ENCODE results near the gene C2orf92. TPM values are rescaled to one million over a fixed set of nuclear protein-coding genes. Genes with fewer than 3 reads are reported as not detected.
"Not testable (repeated sequence)": the region's sequence is repeated elsewhere in the genome, so short reads cannot be mapped to it uniquely, and the experiment has no call there.

C2orf92 gene
- total RNA-seq, 2 donors from 2014 or later, result 12.0 to 51.2 TPM

GRCh38 chr2:97708608-97709007 lies 39.1 kb downstream of the C2orf92 start:
- Mint-ChIP-seq H3K9me3 (no peaks in the 10 kb centered on the region), H3K27me3 (no peaks in the 10 kb centered on the region), H3K4me1 (peaks cover 26% of the 10 kb centered on the region), H3K36me3 (ENCODE audit: low read depth) (peaks cover 4% of the 10 kb centered on the region), H3K27ac (no peak overlapping the region), H3K4me3 (no peak overlapping the region)
- no peak for ATAC-seq (replicated peaks)

DNA sequence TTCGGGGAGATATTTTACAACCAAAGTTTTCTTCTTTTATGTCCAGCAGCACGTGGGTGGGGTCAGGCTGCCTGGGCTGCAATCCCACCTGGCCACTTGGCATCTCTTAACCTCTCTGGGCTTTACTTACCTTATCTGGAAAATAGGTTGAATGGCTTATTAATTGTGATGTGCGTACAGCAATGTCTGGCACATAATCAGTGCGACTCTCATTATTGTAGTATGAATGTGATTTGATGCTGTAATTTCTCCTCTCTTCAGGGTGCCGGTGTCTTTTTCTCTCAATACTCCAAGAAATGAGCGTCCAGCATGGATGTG lies 41.8 kb downstream of the C2orf92 start:
- peak overlapping the region; percentile 100 for H3K4me3 Mint-ChIP-seq

GRCh38 chr2:97712175-97712574 lies 42.7 kb downstream of the C2orf92 start:
- peak overlapping the region; percentile 100 for H3K27ac Mint-ChIP-seq
- peaks cover 40% of the 10 kb centered on the region for H3K36me3 Mint-ChIP-seq (ENCODE audit: low read depth)
- ATAC-seq (replicated peaks); H3K27me3 Mint-ChIP-seq; H3K9me3 Mint-ChIP-seq: not testable (repeated sequence)
- peaks cover 49% of the 10 kb centered on the region for H3K4me1 Mint-ChIP-seq
- H3K4me3 Mint-ChIP-seq, result peak overlapping the region; percentile 100

More for the DNA sequence above, 41.8 kb downstream of the C2orf92 start:
- peaks cover 32% of the 10 kb centered on the region for H3K36me3 Mint-ChIP-seq (ENCODE audit: low read depth)
- no peaks in the 10 kb centered on the region for H3K9me3 Mint-ChIP-seq
- H3K27ac Mint-ChIP-seq, result peak overlapping the region; percentile 100
- peaks cover 41% of the 10 kb centered on the region for H3K4me1 Mint-ChIP-seq
- no peak for ATAC-seq (replicated peaks)
- H3K27me3 Mint-ChIP-seq, result no peaks in the 10 kb centered on the region

DNA sequence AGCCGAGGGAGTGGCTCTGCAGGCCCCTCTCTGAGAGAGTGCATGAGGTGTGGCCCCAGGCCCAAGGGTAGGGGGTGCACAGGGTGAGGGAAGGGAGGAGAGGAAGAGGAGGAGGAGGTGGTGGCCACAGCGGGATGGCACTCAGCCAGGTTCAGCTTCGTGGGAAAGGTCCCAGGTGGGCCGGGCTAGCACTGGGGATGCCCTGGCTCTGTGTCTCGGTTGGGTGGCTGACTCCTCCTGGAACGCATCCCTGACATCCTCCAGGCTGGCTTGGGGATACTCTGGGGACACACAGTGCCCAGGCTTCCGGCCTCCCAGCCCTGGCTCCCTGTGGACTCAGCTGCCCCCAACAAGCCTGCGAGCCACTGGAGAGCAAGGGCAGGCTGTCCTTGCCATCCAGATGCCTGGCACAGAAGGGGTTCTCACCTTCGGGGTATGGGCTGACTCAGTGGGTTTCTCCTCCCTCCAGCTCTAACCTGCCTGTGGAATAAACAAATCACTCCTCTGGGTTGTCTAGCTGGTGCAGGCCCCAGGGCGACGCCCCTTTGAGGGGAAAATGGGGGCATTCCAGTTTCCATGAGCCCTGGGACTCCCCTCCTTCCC lies 43.3 kb downstream of the C2orf92 start:
- Mint-ChIP-seq H3K36me3 (ENCODE audit: low read depth) (peaks cover 46% of the 10 kb centered on the region), H3K4me3 (peak overlapping the region; percentile 100), H3K9me3 (no peaks in the 10 kb centered on the region), H3K27me3 (no peaks in the 10 kb centered on the region), H3K27ac (peak overlapping the region; percentile 100), H3K4me1 (peaks cover 53% of the 10 kb centered on the region)
- peak; percentile 36 for ATAC-seq (replicated peaks)

DNA sequence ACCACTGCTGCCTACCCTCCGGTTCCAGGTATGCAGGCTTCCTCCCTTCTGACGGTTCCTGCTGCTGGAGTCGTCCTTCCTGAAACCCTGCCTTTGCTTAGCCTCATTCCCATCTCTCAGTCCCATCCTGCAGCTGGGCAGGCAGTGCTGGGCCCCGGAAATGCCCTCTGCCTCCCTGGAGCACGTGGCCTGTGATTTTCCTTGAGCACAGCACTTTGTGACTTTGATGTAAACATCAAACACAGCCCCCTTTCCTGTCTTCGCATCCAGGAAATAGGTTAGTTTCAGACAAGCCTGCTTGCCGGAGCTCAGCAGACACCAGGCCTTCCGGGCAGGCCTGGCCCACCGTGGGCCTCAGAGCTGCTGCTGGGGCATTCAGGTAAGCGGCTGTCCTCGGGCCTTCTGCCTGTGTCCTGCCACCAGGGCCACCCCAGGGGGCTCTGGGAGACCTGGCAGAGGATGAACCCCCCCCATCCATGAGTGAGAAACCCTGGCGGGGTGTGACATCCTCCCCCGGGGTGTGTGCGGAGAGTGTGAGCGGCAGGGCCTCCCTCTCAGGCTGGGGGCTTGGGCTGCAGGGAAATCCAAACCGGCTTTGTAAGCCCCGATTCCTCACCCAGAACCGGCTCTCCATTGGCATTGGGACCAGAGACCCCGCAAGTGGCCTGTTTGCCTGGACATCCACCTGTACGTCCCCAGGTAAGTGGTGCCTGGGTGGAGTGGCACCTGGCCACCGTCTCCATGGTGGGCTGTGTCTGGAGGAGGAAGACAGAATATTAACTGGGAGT lies 44.0 kb downstream of the C2orf92 start, which contains the start of gene ZAP70:
ZAP70 (plus strand) TSS at position 281 of the 788 bp plus-strand sequence. CDS start 10,461 bp downstream, outside the sequence.
- Mint-ChIP-seq H3K27ac (peak within 1 kb of the TSS; percentile 100), H3K27me3 (no peaks in the 10 kb centered on the region), H3K4me1 (peaks cover 58% of the 10 kb centered on the region), H3K36me3 (ENCODE audit: low read depth) (peaks cover 53% of the 10 kb centered on the region), H3K4me3 (peak within 1 kb of the TSS; percentile 100), H3K9me3 (no peaks in the 10 kb centered on the region)
- ATAC-seq (replicated peaks), result peak; percentile 49

GRCh38 chr2:97714084-97714949 lies 44.8 kb downstream of the C2orf92 start:
- Mint-ChIP-seq H3K4me3 (peak overlapping the region; percentile 100), H3K27me3 (no peaks in the 10 kb centered on the region), H3K4me1 (peaks cover 67% of the 10 kb centered on the region), H3K36me3 (ENCODE audit: low read depth) (peaks cover 61% of the 10 kb centered on the region), H3K27ac (peak overlapping the region; percentile 100), H3K9me3 (no peaks in the 10 kb centered on the region)
- ATAC-seq (replicated peaks), result peak; percentile 47

DNA sequence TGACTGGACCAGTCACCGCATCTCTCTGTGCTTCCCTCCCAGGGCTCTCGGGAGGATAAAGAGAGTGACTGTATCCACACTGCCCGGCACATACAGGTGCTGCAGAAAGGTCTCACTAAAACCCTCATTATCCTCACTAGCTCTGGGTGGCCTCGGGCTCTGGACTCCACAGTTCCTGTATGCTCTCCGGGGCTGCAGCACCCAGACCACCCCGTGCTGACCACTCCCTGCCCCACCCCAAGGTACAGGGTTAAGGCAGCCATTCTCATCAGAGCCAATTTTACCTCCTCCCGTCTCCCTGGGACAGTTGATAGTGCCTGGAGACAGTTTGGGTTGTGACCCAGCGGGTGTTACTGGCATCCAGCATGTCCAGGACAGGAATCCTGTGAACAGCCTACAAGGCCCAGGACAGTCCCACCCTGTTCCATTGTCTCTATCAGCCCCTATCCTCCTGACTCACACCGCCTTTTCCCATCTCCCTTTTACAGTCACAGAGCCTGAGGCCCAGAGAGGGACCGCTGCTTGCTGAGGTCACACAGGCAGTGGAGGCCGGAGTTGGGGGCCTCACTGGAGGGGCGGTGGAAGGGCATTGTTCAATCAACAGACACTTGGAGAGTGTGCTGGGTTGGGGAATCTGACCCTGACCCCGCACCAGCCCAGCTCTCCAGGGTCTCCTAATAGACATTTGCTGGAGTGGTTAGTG lies 45.6 kb downstream of the C2orf92 start:
- Mint-ChIP-seq H3K4me1 (peaks cover 69% of the 10 kb centered on the region), H3K27me3 (no peaks in the 10 kb centered on the region), H3K36me3 (ENCODE audit: low read depth) (peaks cover 69% of the 10 kb centered on the region), H3K9me3 (no peaks in the 10 kb centered on the region), H3K27ac (peak overlapping the region; percentile 100), H3K4me3 (peak overlapping the region; percentile 100)
- ATAC-seq (replicated peaks), result peak; percentile 50

DNA sequence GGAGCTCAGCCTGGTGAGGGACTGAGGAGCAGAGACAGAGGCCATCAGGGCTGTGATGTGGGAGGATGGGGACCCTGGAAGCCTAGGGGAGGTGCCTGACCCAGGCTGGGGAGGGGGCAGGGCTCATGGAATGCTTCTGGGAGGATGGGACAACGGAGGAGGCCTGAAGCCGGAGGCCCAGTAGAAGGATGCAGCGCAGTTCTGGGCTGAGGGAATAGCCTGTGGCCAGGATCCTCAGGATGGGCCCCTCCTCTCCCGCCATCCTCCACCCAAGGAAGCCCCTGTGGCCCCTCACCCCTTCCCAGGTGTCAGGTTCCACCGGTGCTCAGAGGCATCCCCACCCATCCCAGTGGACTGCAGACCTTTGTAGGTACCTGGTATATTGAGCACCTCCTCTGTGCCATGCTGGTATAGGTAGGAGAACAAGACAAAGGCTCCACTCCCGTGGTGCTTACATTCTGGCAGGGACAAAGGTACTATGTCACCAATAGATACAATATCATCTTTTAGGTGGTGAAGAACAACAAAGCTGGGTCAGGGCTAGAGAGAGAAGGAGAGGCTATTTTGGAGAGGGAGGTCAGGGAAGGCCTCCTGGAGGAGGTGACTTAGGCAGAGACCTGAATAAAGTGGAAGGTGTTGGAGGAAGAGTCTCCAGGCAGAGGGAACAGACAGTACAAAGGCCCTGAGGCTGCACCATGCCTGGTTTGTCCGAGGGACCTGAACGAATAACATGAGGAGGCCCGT lies 46.6 kb downstream of the C2orf92 start:
- Mint-ChIP-seq H3K27me3 (no peaks in the 10 kb centered on the region), H3K36me3 (ENCODE audit: low read depth) (peaks cover 79% of the 10 kb centered on the region), H3K4me1 (peaks cover 69% of the 10 kb centered on the region), H3K4me3 (peak overlapping the region; percentile 100), H3K27ac (peak overlapping the region; percentile 100), H3K9me3 (no peaks in the 10 kb centered on the region)
- no peak for ATAC-seq (replicated peaks)

- H3K27me3 Mint-ChIP-seq, result no peaks in the 10 kb centered on the region
- peaks cover 64% of the 10 kb centered on the region for H3K4me1 Mint-ChIP-seq
- H3K9me3 Mint-ChIP-seq, result no peaks in the 10 kb centered on the region
- ATAC-seq (replicated peaks), result no peak
- H3K36me3 Mint-ChIP-seq (ENCODE audit: low read depth), result peaks cover 86% of the 10 kb centered on the region
- H3K4me3 Mint-ChIP-seq, result peak overlapping the region; percentile 100
- H3K27ac Mint-ChIP-seq, result peak overlapping the region; percentile 100
These were observed 47.4 kb downstream of the C2orf92 start for GRCh38 chr2:97716695-97717612.

DNA sequence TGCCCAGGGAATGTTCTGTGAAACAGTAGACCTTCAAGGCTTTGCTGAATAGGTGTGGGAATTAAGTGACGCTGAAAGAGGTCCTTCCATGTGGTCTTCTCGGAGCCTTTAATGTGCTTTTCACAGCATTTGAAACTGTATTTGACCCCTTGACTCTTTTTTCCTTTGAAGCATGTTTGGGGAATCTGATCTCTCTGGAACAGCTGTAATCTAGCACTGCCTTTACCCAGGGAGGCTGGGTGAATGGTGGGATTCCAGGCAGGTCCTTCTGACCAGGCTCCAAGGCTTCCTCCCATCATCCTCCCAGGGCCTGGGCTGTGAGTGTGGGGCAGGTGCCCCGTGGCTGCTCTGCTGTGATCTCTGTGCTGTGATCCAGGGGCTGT lies 48.1 kb downstream of the C2orf92 start:
- Mint-ChIP-seq H3K27ac (peak overlapping the region; percentile 100), H3K27me3 (no peaks in the 10 kb centered on the region), H3K4me1 (peaks cover 63% of the 10 kb centered on the region), H3K9me3 (no peaks in the 10 kb centered on the region), H3K36me3 (ENCODE audit: low read depth) (peaks cover 92% of the 10 kb centered on the region), H3K4me3 (peak overlapping the region; percentile 100)
- ATAC-seq (replicated peaks), result no peak

GRCh38 chr2:97718051-97718882 lies 48.8 kb downstream of the C2orf92 start:
- Mint-ChIP-seq H3K27ac (peak overlapping the region; percentile 100), H3K4me3 (peak overlapping the region; percentile 100), H3K27me3 (no peaks in the 10 kb centered on the region), H3K9me3 (no peaks in the 10 kb centered on the region), H3K36me3 (ENCODE audit: low read depth) (peaks cover 98% of the 10 kb centered on the region), H3K4me1 (peaks cover 64% of the 10 kb centered on the region)
- ATAC-seq (replicated peaks), result peak; percentile 76

- peak; percentile 0 for ATAC-seq (replicated peaks)
- Mint-ChIP-seq H3K36me3 (ENCODE audit: low read depth) (peaks cover 98% of the 10 kb centered on the region), H3K4me3 (peak overlapping the region; percentile 100), H3K27me3 (no peaks in the 10 kb centered on the region), H3K4me1 (peaks cover 62% of the 10 kb centered on the region), H3K9me3 (no peaks in the 10 kb centered on the region), H3K27ac (peak overlapping the region; percentile 100)
These were observed 49.4 kb downstream of the C2orf92 start for GRCh38 chr2:97718942-97719341.
